ENCODE data around the gene FAM20A.

Gene FAM20A

DNA sequence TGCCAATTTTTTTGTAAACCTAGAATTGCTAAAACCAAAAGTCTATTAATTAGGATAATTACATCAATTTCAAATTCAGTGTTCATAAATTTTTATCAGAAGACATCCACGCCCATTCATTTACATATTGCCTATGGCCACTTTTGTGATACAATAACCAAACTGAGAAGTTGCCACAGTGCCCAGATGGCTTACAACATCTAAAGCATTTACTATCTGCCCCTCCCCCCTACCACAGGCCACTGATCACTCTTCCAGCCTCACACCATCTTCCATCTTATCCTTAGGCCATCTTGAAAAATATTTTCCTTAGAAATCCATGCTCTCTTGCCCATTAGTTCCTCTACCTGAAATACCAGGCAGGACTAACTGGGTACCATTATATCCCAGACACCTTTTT is 95.2 kb downstream of the FAM20A start:
- H3K4me2 ChIP-seq (ENCODE audit: low read depth, low read length, poor library complexity, severe bottlenecking), result no peak overlapping the region
- H3K4me3 ChIP-seq (ENCODE audit: low read length, poor library complexity, severe bottlenecking), result no peak overlapping the region
- no peaks in the 10 kb centered on the region for H3K79me2 ChIP-seq (ENCODE audit: insufficient read depth, low read length)
- H3F3A ChIP-seq (ENCODE audit: low read depth), result no peaks in the 10 kb centered on the region
- H2AFZ ChIP-seq (ENCODE audit: low read length), result no peak overlapping the region
- no peaks in the 10 kb centered on the region for H3K9me2 ChIP-seq (replicated peaks; ENCODE audit: low read depth, low read length)
- H4K20me1 ChIP-seq (ENCODE audit: insufficient read depth, low read length, poor library complexity, severe bottlenecking), result no peaks in the 10 kb centered on the region
- no peak for TF ChIP-seq CTCF (conservative IDR thresholded peaks at IDR 0.05; ENCODE audit: low read length)
- no peak for TF ChIP-seq EZH2phosphoT487 (IDR thresholded peaks at IDR 0.05; ENCODE audit: borderline replicate concordance)
- peaks cover 15% of the 10 kb centered on the region for H3K4me1 ChIP-seq (ENCODE audit: insufficient read depth, low read length, poor library complexity, severe bottlenecking)
- H3K9ac ChIP-seq (ENCODE audit: low read depth, low read length, poor library complexity, severe bottlenecking), result no peak overlapping the region
- H3K36me3 ChIP-seq (ENCODE audit: insufficient read depth, low read length), result no peaks in the 10 kb centered on the region
- no peaks in the 10 kb centered on the region for H3K9me3 ChIP-seq (ENCODE audit: insufficient read depth, low read depth, low read length)
- no peaks in the 10 kb centered on the region for H3K27me3 ChIP-seq (ENCODE audit: insufficient read depth, low read length, poor library complexity, severe bottlenecking)

DNA sequence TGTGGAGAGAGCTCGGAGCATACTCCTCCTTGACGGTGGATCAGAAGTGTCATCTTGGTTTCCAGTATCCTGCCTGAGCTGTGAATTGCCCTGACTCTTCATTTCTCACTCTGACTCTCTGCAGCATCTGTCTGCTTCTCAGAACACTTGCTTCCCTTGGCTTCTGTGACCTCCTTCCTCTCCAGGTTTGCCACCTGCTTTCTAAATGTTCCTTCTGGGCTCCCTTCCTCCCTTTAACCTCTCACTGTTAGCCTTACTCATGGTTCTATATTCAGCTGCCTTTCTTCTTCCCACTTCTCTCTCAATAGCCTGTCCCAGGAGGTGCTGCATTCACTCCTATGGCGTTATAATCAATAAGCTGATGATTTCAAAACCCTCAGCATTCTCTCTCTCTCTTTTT is 100.1 kb downstream of the FAM20A start:
- Histone ChIP-seq H3K4me1 (ENCODE audit: insufficient read depth, low read length, poor library complexity, severe bottlenecking) (no peaks in the 10 kb centered on the region), H3K4me2 (ENCODE audit: low read depth, low read length, poor library complexity, severe bottlenecking) (no peak overlapping the region), H3K27me3 (ENCODE audit: insufficient read depth, low read length, poor library complexity, severe bottlenecking) (no peaks in the 10 kb centered on the region), H3K79me2 (ENCODE audit: insufficient read depth, low read length) (no peaks in the 10 kb centered on the region), H3K9me3 (ENCODE audit: insufficient read depth, low read depth, low read length) (no peaks in the 10 kb centered on the region), H3K36me3 (ENCODE audit: insufficient read depth, low read length) (no peaks in the 10 kb centered on the region), H3K9me2 (replicated peaks; ENCODE audit: low read depth, low read length) (no peaks in the 10 kb centered on the region), H2AFZ (ENCODE audit: low read length) (no peak overlapping the region), H3F3A (ENCODE audit: low read depth) (no peaks in the 10 kb centered on the region), H3K9ac (ENCODE audit: low read depth, low read length, poor library complexity, severe bottlenecking) (no peak overlapping the region), H3K4me3 (ENCODE audit: low read length, poor library complexity, severe bottlenecking) (no peak overlapping the region), H4K20me1 (ENCODE audit: insufficient read depth, low read length, poor library complexity, severe bottlenecking) (no peaks in the 10 kb centered on the region)
- TF ChIP-seq EZH2phosphoT487 (IDR thresholded peaks at IDR 0.05; ENCODE audit: borderline replicate concordance), result no peak
- no peak for TF ChIP-seq CTCF (conservative IDR thresholded peaks at IDR 0.05; ENCODE audit: low read length)

- H3K79me2 ChIP-seq (ENCODE audit: insufficient read depth, low read length), result no peaks in the 10 kb centered on the region
- H3F3A ChIP-seq (ENCODE audit: low read depth), result no peaks in the 10 kb centered on the region
- H3K9me3 ChIP-seq (ENCODE audit: insufficient read depth, low read depth, low read length), result no peaks in the 10 kb centered on the region
- no peaks in the 10 kb centered on the region for H3K27me3 ChIP-seq (ENCODE audit: insufficient read depth, low read length, poor library complexity, severe bottlenecking)
- no peaks in the 10 kb centered on the region for H3K4me1 ChIP-seq (ENCODE audit: insufficient read depth, low read length, poor library complexity, severe bottlenecking)
- no peaks in the 10 kb centered on the region for H4K20me1 ChIP-seq (ENCODE audit: insufficient read depth, low read length, poor library complexity, severe bottlenecking)
- no peak overlapping the region for H3K4me3 ChIP-seq (ENCODE audit: low read length, poor library complexity, severe bottlenecking)
- no peak overlapping the region for H3K4me2 ChIP-seq (ENCODE audit: low read depth, low read length, poor library complexity, severe bottlenecking)
- no peaks in the 10 kb centered on the region for H3K9me2 ChIP-seq (replicated peaks; ENCODE audit: low read depth, low read length)
- H3K9ac ChIP-seq (ENCODE audit: low read depth, low read length, poor library complexity, severe bottlenecking), result no peak overlapping the region
- H2AFZ ChIP-seq (ENCODE audit: low read length), result no peak overlapping the region
- H3K36me3 ChIP-seq (ENCODE audit: insufficient read depth, low read length), result no peaks in the 10 kb centered on the region
- no peak for TF ChIP-seq EZH2phosphoT487 (IDR thresholded peaks at IDR 0.05; ENCODE audit: borderline replicate concordance)
- TF ChIP-seq CTCF (conservative IDR thresholded peaks at IDR 0.05; ENCODE audit: low read length), result no peak
Observed at GRCh38 chr17:68499587-68499986, 101.6 kb downstream of the FAM20A start.
